Activated naive CD8-positive, alpha-beta T cell treated with anti-CD3 and anti-CD28 coated beads for 36 hours (primary cell): ENCODE data around the gene OSBPL5. TPM values are rescaled to one million over a fixed set of nuclear protein-coding genes. Genes with fewer than 3 reads are reported as not detected.

Experiments used
- DNase-seq: peaks from one replicate; pipeline ENCODE4 v3.0.0; 2021
- H3K27ac Mint-ChIP-seq: one replicate; pipeline ENCODE4 v1.8.0; 2022; ENCODE audit warnings: mild to moderate bottlenecking, moderate library complexity, mixed read lengths
- H3K27me3 Mint-ChIP-seq: one replicate; pipeline ENCODE4 v1.8.0; 2022; ENCODE audit warnings: mild to moderate bottlenecking, mixed read lengths
- H3K36me3 Mint-ChIP-seq: one replicate; pipeline ENCODE4 v1.8.0; 2021; ENCODE audit warnings: mild to moderate bottlenecking, mixed read lengths
- H3K4me1 Mint-ChIP-seq: one replicate; pipeline ENCODE4 v1.8.0; 2021; ENCODE audit warnings: mixed read lengths
- H3K4me3 Mint-ChIP-seq: one replicate; pipeline ENCODE4 v1.8.0; 2022; ENCODE audit warnings: mild to moderate bottlenecking, moderate library complexity, mixed read lengths
- H3K9me3 Mint-ChIP-seq: one replicate; pipeline ENCODE4 v1.8.0; 2022; ENCODE audit warnings: mixed read lengths
- total RNA-seq, 2 experiments: library from RNA; stranded (reverse); gene quantifications; one replicate each; pipeline ENCODE4 v1.2.3, GENCODE V29; 2021

Gene OSBPL5
- total RNA-seq, 2 experiments from 2014 or later: 6.6 to 7.3 TPM

DNA sequence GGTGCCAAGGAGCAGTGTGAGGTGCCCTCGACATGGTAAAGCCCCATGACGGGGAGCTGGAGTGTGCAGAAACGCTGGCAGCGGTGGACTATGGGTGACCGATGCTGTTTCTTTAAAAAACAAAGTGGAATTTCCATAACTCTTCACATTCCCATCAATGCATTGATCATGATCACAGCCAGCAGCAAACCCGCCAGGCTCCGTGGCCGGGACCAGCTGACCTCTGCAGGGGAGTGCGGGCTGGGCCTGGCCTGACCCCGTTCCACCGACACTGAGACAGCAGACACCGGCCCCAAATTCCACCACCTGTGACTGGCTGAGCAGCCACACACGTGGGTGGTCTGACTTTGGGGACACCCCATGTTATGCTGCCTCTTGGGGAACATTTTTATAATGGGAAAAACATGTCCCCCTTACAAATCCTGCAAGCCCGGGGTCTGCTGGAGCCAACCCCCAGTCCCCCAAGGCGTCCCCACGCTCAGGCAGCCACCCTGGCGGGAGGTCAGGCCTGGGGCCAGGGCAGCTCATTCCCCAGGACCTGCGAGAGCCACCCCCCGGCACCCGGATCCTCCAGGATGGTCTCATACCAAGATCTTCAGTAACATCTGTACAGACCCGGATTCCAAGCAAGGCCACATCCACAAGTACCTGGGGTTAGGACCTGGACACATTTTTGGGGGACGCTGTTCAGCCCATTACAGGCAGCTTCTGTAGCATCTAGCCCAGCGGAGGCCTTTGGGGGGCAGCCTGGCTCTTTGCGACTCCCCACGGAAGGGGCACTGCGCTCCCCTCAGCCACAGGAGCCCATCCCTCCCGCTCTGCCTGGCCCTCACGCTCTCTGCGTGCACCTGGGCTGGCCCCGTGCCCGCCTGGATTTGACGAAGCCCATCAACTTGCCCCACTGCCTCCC, 20.6 kb downstream of the OSBPL5 start:
- Mint-ChIP-seq H3K27me3 (no peaks in the 10 kb centered on the region), H3K4me1 (peaks cover 7% of the 10 kb centered on the region), H3K36me3 (no peaks in the 10 kb centered on the region), H3K27ac (no peak overlapping the region), H3K9me3 (no peaks in the 10 kb centered on the region), H3K4me3 (no peak overlapping the region)
- no peak for DNase-seq

- DNase-seq: no peak
- Mint-ChIP-seq H3K4me3 (no peak overlapping the region), H3K27ac (no peak overlapping the region), H3K27me3 (no peaks in the 10 kb centered on the region), H3K9me3 (no peaks in the 10 kb centered on the region), H3K36me3 (no peaks in the 10 kb centered on the region), H3K4me1 (peaks cover 2% of the 10 kb centered on the region)
These were observed 21.8 kb downstream of the OSBPL5 start for GRCh38 chr11:3143136-3143880.

DNA sequence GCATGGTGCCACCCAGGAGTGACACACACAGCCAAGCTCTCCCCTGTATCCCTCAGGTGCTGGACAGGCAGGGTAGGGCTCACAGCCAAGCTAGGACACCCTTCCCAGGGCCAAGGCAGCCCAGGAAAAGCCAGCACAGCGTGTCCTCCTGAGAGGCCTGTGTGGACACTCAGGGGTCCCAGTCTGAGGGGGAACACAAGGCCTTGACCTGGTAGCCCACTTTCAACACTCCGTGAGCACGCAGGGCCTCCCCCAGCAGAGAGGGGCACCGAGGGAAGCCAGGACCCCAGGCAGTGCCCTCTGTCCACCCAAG, 24.9 kb downstream of the OSBPL5 start:
- no peaks in the 10 kb centered on the region for H3K36me3 Mint-ChIP-seq

GRCh38 chr11:3139481-3140290, 25.4 kb downstream of the OSBPL5 start:
- Mint-ChIP-seq H3K36me3 (no peaks in the 10 kb centered on the region), H3K27me3 (no peaks in the 10 kb centered on the region), H3K4me1 (peaks cover 17% of the 10 kb centered on the region), H3K9me3 (no peaks in the 10 kb centered on the region), H3K4me3 (no peak overlapping the region), H3K27ac (no peak overlapping the region)
- DNase-seq: no peak

More for the DNA sequence above, 24.9 kb downstream of the OSBPL5 start:
- no peak overlapping the region for H3K4me3 Mint-ChIP-seq
- H3K27ac Mint-ChIP-seq: no peak overlapping the region
- no peaks in the 10 kb centered on the region for H3K9me3 Mint-ChIP-seq
- H3K27me3 Mint-ChIP-seq: no peaks in the 10 kb centered on the region
- peaks cover 15% of the 10 kb centered on the region for H3K4me1 Mint-ChIP-seq
- no peak for DNase-seq

- Mint-ChIP-seq H3K4me1 (peaks cover 17% of the 10 kb centered on the region), H3K36me3 (no peaks in the 10 kb centered on the region), H3K27ac (no peak overlapping the region), H3K4me3 (no peak overlapping the region), H3K9me3 (no peaks in the 10 kb centered on the region), H3K27me3 (no peaks in the 10 kb centered on the region)
- no peak for DNase-seq
These were observed 26.0 kb downstream of the OSBPL5 start for GRCh38 chr11:3139086-3139440.

GRCh38 chr11:3138178-3139085, 26.7 kb downstream of the OSBPL5 start:
- Mint-ChIP-seq H3K4me1 (peaks cover 17% of the 10 kb centered on the region), H3K27me3 (no peaks in the 10 kb centered on the region), H3K27ac (no peak overlapping the region), H3K4me3 (no peak overlapping the region), H3K36me3 (no peaks in the 10 kb centered on the region), H3K9me3 (no peaks in the 10 kb centered on the region)
- DNase-seq: no peak

- H3K27me3 Mint-ChIP-seq: no peaks in the 10 kb centered on the region
- no peaks in the 10 kb centered on the region for H3K9me3 Mint-ChIP-seq
- peaks cover 17% of the 10 kb centered on the region for H3K4me1 Mint-ChIP-seq
- H3K36me3 Mint-ChIP-seq: no peaks in the 10 kb centered on the region
- H3K27ac Mint-ChIP-seq: no peak overlapping the region
- H3K4me3 Mint-ChIP-seq: no peak overlapping the region
- DNase-seq: no peak
These were observed 27.5 kb downstream of the OSBPL5 start for GRCh38 chr11:3137486-3138177.

GRCh38 chr11:3136546-3137455, 28.3 kb downstream of the OSBPL5 start:
- Mint-ChIP-seq H3K4me3 (no peak overlapping the region), H3K27ac (no peak overlapping the region), H3K36me3 (no peaks in the 10 kb centered on the region), H3K9me3 (no peaks in the 10 kb centered on the region), H3K27me3 (no peaks in the 10 kb centered on the region), H3K4me1 (peaks cover 17% of the 10 kb centered on the region)
- no peak for DNase-seq

DNA sequence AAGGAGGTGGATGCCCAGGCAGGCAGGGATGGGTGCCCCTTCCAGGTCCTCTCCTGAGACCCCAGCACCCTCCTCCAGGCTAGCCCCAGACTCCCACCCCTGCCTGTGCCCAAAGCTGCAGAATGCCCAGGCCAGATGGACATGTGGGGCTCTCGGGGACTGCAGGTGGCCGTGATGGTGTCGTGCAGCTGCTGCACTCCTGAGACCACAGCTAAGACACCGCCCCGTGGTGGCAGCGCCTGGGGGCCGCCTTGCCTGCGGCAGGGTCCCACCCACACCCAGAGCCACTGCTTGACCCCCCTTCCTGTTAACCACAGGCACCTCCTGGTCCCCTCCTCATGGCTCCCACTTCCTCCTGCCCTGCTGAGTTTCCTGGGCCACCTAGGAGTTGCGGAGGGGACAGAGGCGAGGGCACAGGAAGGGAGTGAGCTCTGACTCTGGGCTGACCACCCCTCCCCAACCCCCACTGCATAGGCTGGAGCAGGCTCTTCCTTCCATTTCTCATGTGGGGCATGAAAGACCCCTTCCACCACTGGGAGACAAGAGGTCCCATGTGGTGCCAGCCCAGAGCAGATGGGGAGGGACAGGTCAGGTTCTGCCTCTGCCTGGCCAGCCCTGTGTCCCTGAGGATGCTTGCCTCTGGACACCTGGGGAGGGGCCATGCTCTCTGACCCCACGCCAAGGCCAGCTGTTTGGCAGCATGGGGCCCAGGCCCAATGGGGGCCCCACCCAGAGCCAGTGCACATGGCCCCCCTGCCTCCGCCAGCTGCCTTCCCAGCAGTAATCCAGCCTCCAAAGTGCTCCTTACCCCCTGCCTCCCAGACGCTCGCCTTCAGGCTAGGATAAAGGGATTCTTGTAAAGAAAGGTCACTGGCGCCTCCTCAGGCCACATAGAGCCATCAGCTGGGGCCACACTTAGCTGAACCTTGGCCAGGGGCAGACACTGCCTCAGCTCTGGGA, 29.3 kb downstream of the OSBPL5 start:
- no peak for DNase-seq
- no peak overlapping the region for H3K27ac Mint-ChIP-seq
- H3K27me3 Mint-ChIP-seq: no peaks in the 10 kb centered on the region
- no peaks in the 10 kb centered on the region for H3K9me3 Mint-ChIP-seq
- peaks cover 17% of the 10 kb centered on the region for H3K4me1 Mint-ChIP-seq
- H3K36me3 Mint-ChIP-seq: no peaks in the 10 kb centered on the region
- H3K4me3 Mint-ChIP-seq: no peak overlapping the region

GRCh38 chr11:3134651-3135480, 30.2 kb downstream of the OSBPL5 start:
- Mint-ChIP-seq H3K9me3 (no peaks in the 10 kb centered on the region), H3K4me1 (peaks cover 17% of the 10 kb centered on the region), H3K27me3 (no peaks in the 10 kb centered on the region), H3K4me3 (no peak overlapping the region), H3K27ac (no peak overlapping the region), H3K36me3 (no peaks in the 10 kb centered on the region)
- DNase-seq: no peak

GRCh38 chr11:3134218-3134621, 30.9 kb downstream of the OSBPL5 start:
- DNase-seq: no peak
- no peak overlapping the region for H3K27ac Mint-ChIP-seq
- H3K9me3 Mint-ChIP-seq: no peaks in the 10 kb centered on the region
- peaks cover 17% of the 10 kb centered on the region for H3K4me1 Mint-ChIP-seq
- no peak overlapping the region for H3K4me3 Mint-ChIP-seq
- no peaks in the 10 kb centered on the region for H3K36me3 Mint-ChIP-seq
- no peaks in the 10 kb centered on the region for H3K27me3 Mint-ChIP-seq
